Measurements from ENCODE around the gene FKBP2. TPM values are rescaled to one million over a fixed set of nuclear protein-coding genes. Genes with fewer than 3 reads are reported as not detected.

Gene FKBP2
- total RNA-seq, 4 donors from 2014 or later, result 47.7 to 70.3 (median 56.4) TPM

DNA sequence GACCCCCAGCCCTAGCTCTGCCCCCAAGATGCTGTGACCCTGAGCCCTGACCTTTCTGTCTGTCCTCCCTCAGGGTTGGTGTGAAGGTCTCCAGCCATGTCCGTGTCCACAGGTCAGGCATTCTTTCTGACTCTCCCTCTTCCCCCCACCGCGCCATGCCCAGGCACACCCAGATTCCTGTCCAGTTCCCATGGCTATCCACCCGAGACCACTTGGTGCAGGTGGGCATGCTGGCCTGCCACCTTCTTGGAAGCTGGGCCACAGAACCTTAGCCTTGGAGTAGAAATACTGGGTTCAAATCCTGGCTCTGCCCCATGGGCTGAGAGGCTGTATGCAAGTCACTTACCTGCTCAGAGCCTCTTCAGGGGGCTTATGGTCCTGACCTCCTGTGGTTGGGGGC is 8.1 kb downstream of the FKBP2 start:
- TF ChIP-seq, protein P1, sequence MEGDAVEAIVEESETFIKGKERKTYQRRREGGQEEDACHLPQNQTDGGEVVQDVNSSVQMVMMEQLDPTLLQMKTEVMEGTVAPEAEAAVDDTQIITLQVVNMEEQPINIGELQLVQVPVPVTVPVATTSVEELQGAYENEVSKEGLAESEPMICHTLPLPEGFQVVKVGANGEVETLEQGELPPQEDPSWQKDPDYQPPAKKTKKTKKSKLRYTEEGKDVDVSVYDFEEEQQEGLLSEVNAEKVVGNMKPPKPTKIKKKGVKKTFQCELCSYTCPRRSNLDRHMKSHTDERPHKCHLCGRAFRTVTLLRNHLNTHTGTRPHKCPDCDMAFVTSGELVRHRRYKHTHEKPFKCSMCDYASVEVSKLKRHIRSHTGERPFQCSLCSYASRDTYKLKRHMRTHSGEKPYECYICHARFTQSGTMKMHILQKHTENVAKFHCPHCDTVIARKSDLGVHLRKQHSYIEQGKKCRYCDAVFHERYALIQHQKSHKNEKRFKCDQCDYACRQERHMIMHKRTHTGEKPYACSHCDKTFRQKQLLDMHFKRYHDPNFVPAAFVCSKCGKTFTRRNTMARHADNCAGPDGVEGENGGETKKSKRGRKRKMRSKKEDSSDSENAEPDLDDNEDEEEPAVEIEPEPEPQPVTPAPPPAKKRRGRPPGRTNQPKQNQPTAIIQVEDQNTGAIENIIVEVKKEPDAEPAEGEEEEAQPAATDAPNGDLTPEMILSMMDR (IDR thresholded peaks at IDR 0.05), result no peak
- TF ChIP-seq POLR2A (IDR thresholded peaks at IDR 0.05), result no peak
- 92 to 97% methylated on average over 4 of the region's 4 CpGs for WGBS, 2 donors
- DNase-seq (ENCODE audit: low spot score in 2 of 2), result no peak
- intact Hi-C loops (cut with DNase I; ENCODE audit: low total_unique reads), result no loop called here
- no peak overlapping the region for H3K4me3 ChIP-seq (ENCODE audit: low read depth, poor library complexity, severe bottlenecking)

DNA sequence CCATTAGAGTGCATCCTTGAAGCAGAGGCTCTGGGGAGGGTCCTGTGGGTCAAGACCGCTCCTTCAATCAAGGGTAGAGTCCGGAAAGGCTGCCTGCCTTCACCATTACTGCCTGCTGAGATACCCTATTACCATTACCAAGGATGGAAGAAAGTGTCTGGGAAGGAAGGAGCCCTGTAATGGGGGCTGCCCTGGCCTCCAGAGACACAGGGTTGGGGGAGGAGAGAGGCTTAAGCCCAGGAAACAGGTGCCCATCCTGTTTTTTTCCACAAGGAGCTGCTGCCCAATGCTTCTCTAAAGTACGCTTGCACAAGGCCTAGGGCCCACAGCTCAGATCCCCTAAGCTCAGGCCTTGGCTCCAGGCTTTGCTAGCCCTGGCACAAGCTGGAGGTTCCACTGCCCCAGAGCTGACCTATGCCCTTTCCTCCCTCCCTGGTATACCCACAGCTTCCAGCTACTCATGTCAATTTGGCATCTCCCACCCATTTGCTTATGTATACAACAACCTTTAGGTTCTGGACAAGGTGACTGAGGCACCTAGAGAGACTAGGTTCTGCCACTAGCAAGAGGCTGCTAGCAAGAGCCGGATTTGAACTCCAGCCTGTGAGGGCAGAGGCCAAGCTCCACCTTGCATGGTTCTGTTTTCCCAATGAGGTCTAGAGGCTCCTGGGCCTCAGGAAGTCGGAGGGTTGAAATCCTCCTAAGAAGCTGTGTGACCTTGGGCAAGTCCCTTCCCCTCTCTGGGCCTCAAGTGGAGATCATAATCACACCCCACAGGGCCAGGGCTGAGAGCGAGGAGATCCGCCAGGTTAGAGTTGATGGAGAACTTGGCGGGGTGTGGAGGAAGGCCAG is 8.9 kb downstream of the FKBP2 start:
- 86 to 91% methylated on average over 8 of the region's 8 CpGs for WGBS, 2 donors
- no peak for DNase-seq (ENCODE audit: low spot score in 2 of 2)
- no peak overlapping the region for H3K4me3 ChIP-seq (ENCODE audit: low read depth, poor library complexity, severe bottlenecking)
- intact Hi-C loops (cut with DNase I; ENCODE audit: low total_unique reads), result no loop called here
- TF ChIP-seq, protein P1 (IDR thresholded peaks at IDR 0.05), result no peak
- TF ChIP-seq POLR2A (IDR thresholded peaks at IDR 0.05), result no peak

DNA sequence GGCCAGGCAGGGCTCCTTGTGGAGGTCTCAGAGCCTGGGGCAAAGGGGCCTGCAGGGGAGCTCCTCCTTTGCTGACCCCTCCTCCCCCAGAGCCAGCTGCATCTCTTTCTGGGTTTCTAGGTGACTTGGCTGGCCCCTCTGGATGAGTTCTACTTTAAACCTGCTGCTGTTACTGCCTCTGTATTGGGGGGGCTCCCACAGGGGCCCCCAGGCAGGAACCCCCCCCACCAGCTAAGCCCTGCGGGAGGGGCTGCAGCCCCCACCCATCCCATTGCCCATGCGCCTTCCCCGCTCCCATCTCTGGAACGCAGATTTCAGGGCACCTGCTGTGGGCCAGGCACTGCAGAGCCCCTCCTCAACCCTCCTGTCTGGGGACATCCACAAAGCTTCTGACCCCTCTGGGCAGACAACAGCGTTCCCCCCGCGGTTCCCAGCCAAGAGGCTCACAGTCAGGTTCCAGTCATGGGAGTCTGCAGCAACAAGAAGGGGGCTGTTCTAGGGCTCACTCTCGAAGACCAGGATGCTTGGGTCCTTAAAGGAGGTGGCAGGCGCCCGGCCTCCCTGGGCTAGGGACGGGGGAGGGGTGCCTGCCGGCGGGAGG is 9.6 kb downstream of the FKBP2 start:
- no peak for TF ChIP-seq POLR2A (IDR thresholded peaks at IDR 0.05)
- TF ChIP-seq, protein P1 (IDR thresholded peaks at IDR 0.05), result no peak

DNA sequence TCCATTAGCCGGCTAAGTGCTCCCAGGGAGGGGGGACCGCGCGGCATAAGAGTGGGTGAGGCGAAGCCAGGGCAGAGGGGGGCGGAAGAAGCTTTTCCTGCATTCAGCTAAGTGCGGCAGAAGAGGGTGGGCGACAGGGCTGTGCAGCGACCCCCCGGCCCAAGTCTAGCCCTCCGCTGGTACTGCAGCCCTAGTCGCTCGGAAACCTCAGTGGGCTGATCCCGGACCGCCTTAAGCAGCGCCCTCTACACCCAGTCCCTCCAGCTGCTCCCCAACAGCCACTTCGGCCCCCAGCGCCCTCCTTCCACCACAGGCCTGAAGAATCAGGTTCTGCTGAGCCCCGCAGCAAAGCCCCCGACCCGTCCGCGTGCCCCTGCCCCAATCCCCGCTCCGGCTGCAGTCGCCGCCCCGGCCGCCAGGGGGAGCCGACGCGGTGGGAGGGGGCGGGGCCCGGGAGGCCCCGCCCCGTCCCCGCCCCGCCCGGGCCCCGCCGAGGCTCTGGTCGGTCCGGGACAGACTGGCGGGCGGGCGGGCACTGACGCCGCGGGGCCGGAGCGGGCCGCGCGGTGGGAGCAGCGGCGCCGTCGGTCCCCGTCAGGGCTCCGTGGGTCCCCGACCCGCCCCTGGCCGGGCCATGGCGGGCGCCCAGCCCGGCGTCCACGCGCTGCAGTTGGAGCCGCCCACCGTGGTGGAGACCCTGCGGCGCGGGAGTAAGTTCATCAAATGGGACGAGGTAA is 10.3 kb downstream of the FKBP2 start, which contains the start of gene PLCB3:
PLCB3 (plus strand) TSS at position 515 of the 737 bp plus-strand sequence; CDS start at position 635, 120 bp downstream.
- no peak for DNase-seq (ENCODE audit: low spot score in 2 of 2)
- TF ChIP-seq, protein P1 (IDR thresholded peaks at IDR 0.05), result peak in 1 of 3 donors; percentile 28
- no peak for TF ChIP-seq POLR2A (IDR thresholded peaks at IDR 0.05)
- 0 to 1% methylated on average over 20 to 57 of the region's 75 CpGs for WGBS, 2 donors
- intact Hi-C loops (cut with DNase I; ENCODE audit: low total_unique reads), result no loop called here
- H3K4me3 ChIP-seq (ENCODE audit: low read depth, poor library complexity, severe bottlenecking), result peak within 1 kb of the TSS; percentile 55

More for the DNA sequence above, 9.6 kb downstream of the FKBP2 start:
- intact Hi-C loops (cut with DNase I; ENCODE audit: low total_unique reads), result no loop called here
- H3K4me3 ChIP-seq (ENCODE audit: low read depth, poor library complexity, severe bottlenecking), result no peak overlapping the region
- WGBS, 2 donors, result 19% methylated on average over 11 to 12 of the region's 13 CpGs
- DNase-seq (ENCODE audit: low spot score in 2 of 2), result no peak

DNA sequence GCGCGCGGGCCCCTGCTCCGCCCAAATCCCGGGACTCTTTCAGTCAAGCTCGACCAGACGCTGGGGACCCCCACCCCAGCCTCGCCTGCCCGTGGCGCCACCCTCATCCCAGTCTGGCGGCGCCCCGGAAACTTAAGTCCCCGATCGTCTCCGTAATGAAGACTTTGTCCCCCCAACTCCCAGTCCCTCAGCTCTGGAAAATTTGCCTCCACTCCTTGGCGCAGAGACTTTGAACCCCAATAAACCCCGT is 10.8 kb downstream of the FKBP2 start:
- WGBS, 2 donors, result 0 to 1% methylated on average over 17 to 18 of the region's 18 CpGs
- H3K4me3 ChIP-seq (ENCODE audit: low read depth, poor library complexity, severe bottlenecking), result peak overlapping the region; percentile 55
- TF ChIP-seq POLR2A (IDR thresholded peaks at IDR 0.05), result no peak
- TF ChIP-seq, protein P1 (IDR thresholded peaks at IDR 0.05), result no peak
- intact Hi-C loops (cut with DNase I; ENCODE audit: low total_unique reads), result no loop called here
- DNase-seq (ENCODE audit: low spot score in 2 of 2), result no peak
